Kidney (tissue), 14 donors: Measurements from ENCODE around the gene SPAG4. TPM values are rescaled to one million over a fixed set of nuclear protein-coding genes. Genes with fewer than 3 reads are reported as not detected.

Experiments used
- DNase-seq, 5 donors: peaks; one replicate each; pipeline ENCODE4 v3.0.0-alpha.2; 2013 to 2020
- FAIRE-seq: peaks from 2 replicates; lab custom pipeline; 2012; peaks lifted over from hg19 to GRCh38; lab: Jason Lieb, UNC
- H3K27ac ChIP-seq, 2 donors: one replicate each; pipeline ENCODE4 v1.7.0; 2013; ENCODE audit warnings: low read depth in 2 of 2, low read length in 2 of 2, inconsistent platforms in 1 of 2
- H3K27me3 ChIP-seq: one replicate; pipeline ENCODE4 v1.7.1; 2013; ENCODE audit warnings: low read length, inconsistent platforms; ENCODE audit not compliant: control insufficient read depth, insufficient read depth
- H3K36me3 ChIP-seq, 3 donors: one replicate each; pipeline versions ENCODE4 v1.7.0 to v1.7.1; 2013; ENCODE audit warnings: low read length in 3 of 3, control low read depth in 1 of 3, inconsistent platforms in 1 of 3; ENCODE audit not compliant: insufficient read depth in 3 of 3, control insufficient read depth in 2 of 3
- H3K4me1 ChIP-seq, 3 donors: one replicate each; pipeline versions ENCODE4 v1.7.0 to v1.7.1; 2013; ENCODE audit warnings: low read length in 3 of 3, inconsistent platforms in 1 of 3, low read depth in 1 of 3; ENCODE audit not compliant: control insufficient read depth in 2 of 3, insufficient read depth in 2 of 3
- H3K4me3 ChIP-seq, 3 donors: one replicate each; pipeline versions ENCODE4 v1.7.0 to v1.8.1; 2013; ENCODE audit warnings: low read length in 3 of 3, control low read depth in 1 of 3, inconsistent platforms in 1 of 3
- H3K9ac ChIP-seq, 3 donors: one replicate each; pipeline versions ENCODE4 v1.7.0 to v1.7.1; 2013; ENCODE audit warnings: low read length in 3 of 3, control low read depth in 1 of 3, inconsistent platforms in 1 of 3
- H3K9me3 ChIP-seq, 3 donors: one replicate each; pipeline versions ENCODE4 v1.7.0 to v1.7.1; 2013; ENCODE audit warnings: low read length in 3 of 3, control low read depth in 1 of 3, inconsistent platforms in 1 of 3; ENCODE audit not compliant: control insufficient read depth in 2 of 3, insufficient read depth in 1 of 3
- intact Hi-C: fragments of 100-400 bp; cut with DNase I; formaldehyde crosslinking; loops from one replicate; pipeline ENCODE4 v1.11.1; 2022
- polyA plus RNA-seq: library from polyadenylated mRNA; stranded (reverse); fragments of 350-450 nt; fragmentation: Illumina TruSeq; extraction: RNeasy Lipid Tissue Mini Kit (QIAGEN cat#74804); gene quantifications from one replicate; pipeline ENCODE4 v1.2.3, GENCODE V29; 2014; ENCODE audit warnings: low read depth, low replicate concordance; ENCODE audit not compliant: insufficient read depth
- total RNA-seq: library from RNA; stranded (reverse); fragmentation: NEBNext Ultra II Directional; extraction: Animal tissue kit (Norgen Biotek cat#: 25700); gene quantifications from one replicate; pipeline ENCODE4 v1.2.1, GENCODE V29; 2021
- TF ChIP-seq, protein P1 (sequence below): IDR thresholded peaks from 3 replicates; pipeline ENCODE4 v1.5.1; 2012; ENCODE audit warnings: mild to moderate bottlenecking, moderate library complexity, borderline replicate concordance; ENCODE audit not compliant: insufficient read depth; ENCODE audit errors: extremely low read depth
- donor health status: control.
- donor health status: control.
- donor health status: control.
- donor health status: control.
- donor health status: control.
- donor health status: DM: yes; HTN: yes; CAD: no.
- donor health status: Normal renal cell carcinoma (clear cell type).

Gene SPAG4
- total and polyA plus RNA-seq, 2 donors from 2014 or later = 13.1 to 16.0 TPM

DNA sequence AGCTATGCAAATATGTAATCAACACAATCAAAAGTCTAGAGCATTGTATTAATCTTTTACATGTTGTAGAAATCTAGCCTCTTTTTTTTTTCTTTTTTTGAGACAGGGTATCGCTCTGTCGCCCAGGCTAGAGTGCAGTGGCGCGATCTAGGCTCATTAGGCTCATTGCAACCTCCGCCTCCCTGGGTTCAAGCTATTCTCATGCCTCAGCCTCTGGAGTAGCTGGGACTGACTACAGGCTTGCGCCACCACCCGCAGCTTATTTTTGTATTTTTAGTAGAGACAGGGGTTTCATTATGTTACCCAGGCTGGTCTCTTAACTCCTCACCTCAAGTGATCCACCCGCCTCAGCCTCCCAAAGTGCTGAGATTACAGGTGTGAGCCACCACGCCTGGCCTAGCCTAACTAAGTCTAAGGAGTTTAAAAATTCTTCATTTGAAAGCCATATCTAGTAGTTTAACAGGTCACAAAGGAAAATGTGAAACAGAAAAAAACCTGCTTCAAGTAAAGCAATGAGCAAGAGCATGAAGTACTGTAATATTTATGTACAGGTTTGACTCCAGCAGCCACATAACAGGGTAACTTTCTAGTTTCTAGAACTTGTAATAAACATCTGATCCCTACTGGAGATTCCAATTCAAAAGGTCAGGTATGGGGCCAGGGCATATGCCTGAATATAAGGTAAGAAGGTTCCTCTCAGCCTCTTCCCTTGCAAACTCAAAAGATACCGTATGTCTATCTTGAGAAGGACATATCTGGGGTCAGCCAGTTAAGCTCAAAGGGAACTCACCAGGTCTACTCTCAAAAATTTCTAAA, 44.7 kb downstream of the SPAG4 start:
- H3K36me3 ChIP-seq = no peaks in the 10 kb centered on the region
- no peaks in the 10 kb centered on the region for H3K9me3 ChIP-seq
- H3K9ac ChIP-seq = no peak overlapping the region
- no peaks in the 10 kb centered on the region for H3K27me3 ChIP-seq
- intact Hi-C loops = no loop called here
- H3K4me3 ChIP-seq = peak overlapping the region in 1 of 3 donors; percentile 3
- FAIRE-seq (no peak), DNase-seq (no peak)
- H3K27ac ChIP-seq = no peak overlapping the region
- peaks cover 0 to 19% (median 6%) of the 10 kb centered on the region in 3 donors for H3K4me1 ChIP-seq
- TF ChIP-seq, protein P1, sequence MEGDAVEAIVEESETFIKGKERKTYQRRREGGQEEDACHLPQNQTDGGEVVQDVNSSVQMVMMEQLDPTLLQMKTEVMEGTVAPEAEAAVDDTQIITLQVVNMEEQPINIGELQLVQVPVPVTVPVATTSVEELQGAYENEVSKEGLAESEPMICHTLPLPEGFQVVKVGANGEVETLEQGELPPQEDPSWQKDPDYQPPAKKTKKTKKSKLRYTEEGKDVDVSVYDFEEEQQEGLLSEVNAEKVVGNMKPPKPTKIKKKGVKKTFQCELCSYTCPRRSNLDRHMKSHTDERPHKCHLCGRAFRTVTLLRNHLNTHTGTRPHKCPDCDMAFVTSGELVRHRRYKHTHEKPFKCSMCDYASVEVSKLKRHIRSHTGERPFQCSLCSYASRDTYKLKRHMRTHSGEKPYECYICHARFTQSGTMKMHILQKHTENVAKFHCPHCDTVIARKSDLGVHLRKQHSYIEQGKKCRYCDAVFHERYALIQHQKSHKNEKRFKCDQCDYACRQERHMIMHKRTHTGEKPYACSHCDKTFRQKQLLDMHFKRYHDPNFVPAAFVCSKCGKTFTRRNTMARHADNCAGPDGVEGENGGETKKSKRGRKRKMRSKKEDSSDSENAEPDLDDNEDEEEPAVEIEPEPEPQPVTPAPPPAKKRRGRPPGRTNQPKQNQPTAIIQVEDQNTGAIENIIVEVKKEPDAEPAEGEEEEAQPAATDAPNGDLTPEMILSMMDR = no peak

DNA sequence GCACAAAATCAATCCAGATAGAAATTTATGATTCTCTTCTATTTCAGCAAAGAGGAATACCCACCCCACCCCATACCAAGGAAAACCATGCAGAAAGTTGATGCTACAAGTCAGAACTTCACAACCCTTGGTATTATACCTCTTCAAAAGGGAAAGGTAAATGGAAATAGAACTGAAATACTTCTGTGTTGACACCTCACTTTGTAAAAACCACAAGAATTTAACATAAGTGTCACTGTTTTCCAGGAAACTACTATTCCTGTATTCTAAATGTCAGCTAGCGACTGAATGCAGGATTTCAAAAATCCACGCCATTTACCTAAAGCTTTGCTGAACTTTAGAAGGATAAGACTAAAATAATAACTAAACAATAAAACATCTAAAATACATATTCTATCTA, 45.4 kb downstream of the SPAG4 start:
- FAIRE-seq (no peak), DNase-seq (no peak)
- no peaks in the 10 kb centered on the region for H3K36me3 ChIP-seq
- H3K4me1 ChIP-seq = peaks cover 0 to 19% (median 6%) of the 10 kb centered on the region in 3 donors
- peak overlapping the region in 2 of 3 donors; percentile 3 to 52 for H3K4me3 ChIP-seq
- no peaks in the 10 kb centered on the region for H3K9me3 ChIP-seq
- TF ChIP-seq, protein P1 = no peak
- intact Hi-C loops = no loop called here
- H3K9ac ChIP-seq = no peak overlapping the region
- no peaks in the 10 kb centered on the region for H3K27me3 ChIP-seq
- H3K27ac ChIP-seq = no peak overlapping the region

GRCh38 chr20:35661908-35662307, 46.3 kb downstream of the SPAG4 start:
- Histone ChIP-seq H3K27me3 (no peaks in the 10 kb centered on the region), H3K27ac (no peak overlapping the region), H3K9ac (peak overlapping the region in 1 of 3 donors; percentile 6), H3K4me1 (peaks cover 0 to 19% (median 6%) of the 10 kb centered on the region in 3 donors), H3K9me3 (no peaks in the 10 kb centered on the region), H3K36me3 (no peaks in the 10 kb centered on the region), H3K4me3 (peak overlapping the region in 2 of 3 donors; percentile 52 to 95)
- intact Hi-C loops = no loop called here
- TF ChIP-seq, protein P1 = no peak
- DNase-seq = no peak
- FAIRE-seq = no peak
